MCF 10A (cell line): ENCODE results near the gene CFH. TPM values are rescaled to one million over a fixed set of nuclear protein-coding genes. Genes with fewer than 3 reads are reported as not detected.

Experiments used
- BruUV-seq: library from RNA; stranded (reverse); fragments of 400-500 nt; replicated peaks from 2 replicates; lab custom pipeline; 2021; lab: Mats Ljungman, UMichigan
- CTCF ChIA-PET: fragments of 300-600 bp; sonication (Branson Sonifier 250); formaldehyde crosslinking; extraction: SDS; loops from one replicate; lab custom pipeline; 2021; ENCODE audit warnings: antibody characterized with exemption, inconsistent platforms; lab: Yijun Ruan, JAX
- POLR2A ChIA-PET: fragments of 300-600, 350-650 bp; sonication (Branson Sonifier 250); formaldehyde crosslinking; extraction: SDS; loops from one replicate; lab custom pipeline; 2020; ENCODE audit warnings: antibody characterized with exemption, inconsistent platforms; lab: Yijun Ruan, JAX
- DNase-seq: peaks from one replicate; pipeline ENCODE4 v3.0.0-alpha.2; 2018; ENCODE audit not compliant: unreplicated experiment
- H3K27ac Mint-ChIP-seq: one replicate; pipeline ENCODE4 v1.8.0; 2022; ENCODE audit warnings: mild to moderate bottlenecking, low read depth, mixed read lengths; ENCODE audit not compliant: unreplicated experiment
- H3K27me3 Mint-ChIP-seq: one replicate; pipeline ENCODE4 v1.8.0; 2022; ENCODE audit warnings: mixed read lengths; ENCODE audit not compliant: insufficient read depth, unreplicated experiment
- H3K36me3 Mint-ChIP-seq: one replicate; pipeline ENCODE4 v1.8.0; 2022; ENCODE audit warnings: mild to moderate bottlenecking, moderate library complexity, mixed read lengths; ENCODE audit not compliant: insufficient read depth, unreplicated experiment
- H3K4me1 Mint-ChIP-seq: one replicate; pipeline ENCODE4 v1.8.0; 2022; ENCODE audit warnings: mixed read lengths; ENCODE audit not compliant: insufficient read depth, unreplicated experiment
- H3K4me3 Mint-ChIP-seq: one replicate; pipeline ENCODE4 v1.8.0; 2022; ENCODE audit warnings: mild to moderate bottlenecking, moderate library complexity, mixed read lengths; ENCODE audit not compliant: unreplicated experiment
- H3K9me3 Mint-ChIP-seq: one replicate; pipeline ENCODE4 v1.8.0; 2022; ENCODE audit warnings: mixed read lengths; ENCODE audit not compliant: unreplicated experiment
- intact Hi-C: fragments of 100-400 bp; cut with micrococcal nuclease; formaldehyde crosslinking; loops from 2 replicates; pipeline ENCODE4 v1.14.1; 2022
- total RNA-seq: library from RNA; stranded (reverse); gene quantifications from 2 replicates; pipeline ENCODE4 v1.2.3, GENCODE V29; 2022
- TF ChIP-seq, protein P1 (sequence below): fragments of 200-600 bp; IDR thresholded peaks from one replicate; pipeline ENCODE4 v1.8.0; 2022; ENCODE audit warnings: antibody characterized with exemption, mild to moderate bottlenecking; ENCODE audit not compliant: unreplicated experiment

Gene CFH
- total RNA-seq, 1 experiment from 2014 or later = 31.6 TPM

DNA sequence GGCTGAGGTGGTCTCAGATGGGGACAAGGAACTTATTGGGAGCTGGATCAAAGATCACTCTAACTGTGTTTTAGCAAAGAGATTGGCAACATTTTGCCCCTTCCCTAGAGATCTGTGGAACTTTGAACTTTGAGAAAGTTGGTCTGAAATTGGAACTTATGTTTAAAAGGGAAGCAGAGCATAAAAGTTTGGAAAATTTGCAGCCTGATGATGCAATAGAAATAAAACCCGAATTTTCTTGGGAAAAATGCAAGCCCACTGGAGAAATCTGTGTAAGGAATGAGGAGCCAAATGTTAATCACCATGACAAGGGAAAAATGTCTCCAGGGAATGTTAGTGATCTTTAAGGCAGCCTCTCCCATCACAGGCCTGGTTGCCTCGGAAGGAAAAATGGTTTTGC, 17.2 kb downstream of the CFH start:
- intact Hi-C loops = loop anchor here (10.0 kb wide), 1 partner anchor 724 kb away; no protein-coding TSS in a partner anchor
- Mint-ChIP-seq H3K36me3 (peaks cover 7% of the 10 kb centered on the region), H3K4me3 (no peak overlapping the region), H3K4me1 (no peaks in the 10 kb centered on the region), H3K27me3 (no peaks in the 10 kb centered on the region), H3K9me3 (peaks cover 32% of the 10 kb centered on the region), H3K27ac (no peak overlapping the region)
- no TSS peak for BruUV-seq
- CTCF ChIA-PET = no interaction called here
- POLR2A ChIA-PET = interaction anchor here (0.6 kb wide), 2 partner anchors 261 to 321 kb away, joined by 3 read pairs; no protein-coding TSS in a partner anchor
- no peak for DNase-seq
- TF ChIP-seq, protein P1, sequence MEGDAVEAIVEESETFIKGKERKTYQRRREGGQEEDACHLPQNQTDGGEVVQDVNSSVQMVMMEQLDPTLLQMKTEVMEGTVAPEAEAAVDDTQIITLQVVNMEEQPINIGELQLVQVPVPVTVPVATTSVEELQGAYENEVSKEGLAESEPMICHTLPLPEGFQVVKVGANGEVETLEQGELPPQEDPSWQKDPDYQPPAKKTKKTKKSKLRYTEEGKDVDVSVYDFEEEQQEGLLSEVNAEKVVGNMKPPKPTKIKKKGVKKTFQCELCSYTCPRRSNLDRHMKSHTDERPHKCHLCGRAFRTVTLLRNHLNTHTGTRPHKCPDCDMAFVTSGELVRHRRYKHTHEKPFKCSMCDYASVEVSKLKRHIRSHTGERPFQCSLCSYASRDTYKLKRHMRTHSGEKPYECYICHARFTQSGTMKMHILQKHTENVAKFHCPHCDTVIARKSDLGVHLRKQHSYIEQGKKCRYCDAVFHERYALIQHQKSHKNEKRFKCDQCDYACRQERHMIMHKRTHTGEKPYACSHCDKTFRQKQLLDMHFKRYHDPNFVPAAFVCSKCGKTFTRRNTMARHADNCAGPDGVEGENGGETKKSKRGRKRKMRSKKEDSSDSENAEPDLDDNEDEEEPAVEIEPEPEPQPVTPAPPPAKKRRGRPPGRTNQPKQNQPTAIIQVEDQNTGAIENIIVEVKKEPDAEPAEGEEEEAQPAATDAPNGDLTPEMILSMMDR = no peak

DNA sequence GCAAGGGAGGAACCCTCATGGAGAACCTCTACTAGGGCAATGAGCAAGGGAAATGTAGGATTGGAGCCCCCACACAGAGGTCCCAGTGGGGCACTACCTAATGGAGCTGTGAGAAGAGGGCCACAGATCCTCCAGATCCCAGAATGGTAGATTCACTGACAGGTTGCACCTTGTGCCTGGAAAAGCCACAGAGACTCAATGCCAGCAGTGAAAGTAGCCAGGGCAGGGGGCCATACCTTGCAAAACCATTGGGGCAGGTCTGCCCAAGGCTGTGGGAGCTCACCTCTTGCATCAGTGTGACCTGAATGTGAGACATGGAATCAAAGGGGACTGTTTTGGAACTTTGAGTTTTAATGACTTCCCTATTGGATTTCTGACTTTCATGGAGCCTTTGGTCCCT, 17.9 kb downstream of the CFH start:
- Mint-ChIP-seq H3K4me1 (no peaks in the 10 kb centered on the region), H3K27me3 (no peaks in the 10 kb centered on the region), H3K27ac (no peak overlapping the region), H3K4me3 (no peak overlapping the region), H3K36me3 (peaks cover 7% of the 10 kb centered on the region), H3K9me3 (peaks cover 32% of the 10 kb centered on the region)
- DNase-seq = no peak
- TF ChIP-seq, protein P1 = no peak
- intact Hi-C loops = loop anchor here (10.0 kb wide), 1 partner anchor 725 kb away; no protein-coding TSS in a partner anchor
- ChIA-PET POLR2A (interaction anchor here (0.6 kb wide), 1 partner anchor 262 kb away, joined by 3 read pairs; no protein-coding TSS in a partner anchor), CTCF (interaction anchor here (0.5 to 1.2 kb wide), 2 partner anchors 314 to 353 kb away, joined by 3 read pairs; no protein-coding TSS in a partner anchor)
- BruUV-seq = no TSS peak

- POLR2A ChIA-PET = no interaction called here
- intact Hi-C loops = no loop called here
- Mint-ChIP-seq H3K4me3 (no peak overlapping the region), H3K9me3 (peaks cover 20% of the 10 kb centered on the region), H3K27me3 (no peaks in the 10 kb centered on the region), H3K4me1 (peaks cover 8% of the 10 kb centered on the region), H3K27ac (no peak overlapping the region), H3K36me3 (peaks cover 7% of the 10 kb centered on the region)
- TF ChIP-seq, protein P1 = no peak
- BruUV-seq = no TSS peak
- CTCF ChIA-PET = no interaction called here
- no peak for DNase-seq
Measured at GRCh38 chr1:196674908-196675307, 23.1 kb downstream of the CFH start.

DNA sequence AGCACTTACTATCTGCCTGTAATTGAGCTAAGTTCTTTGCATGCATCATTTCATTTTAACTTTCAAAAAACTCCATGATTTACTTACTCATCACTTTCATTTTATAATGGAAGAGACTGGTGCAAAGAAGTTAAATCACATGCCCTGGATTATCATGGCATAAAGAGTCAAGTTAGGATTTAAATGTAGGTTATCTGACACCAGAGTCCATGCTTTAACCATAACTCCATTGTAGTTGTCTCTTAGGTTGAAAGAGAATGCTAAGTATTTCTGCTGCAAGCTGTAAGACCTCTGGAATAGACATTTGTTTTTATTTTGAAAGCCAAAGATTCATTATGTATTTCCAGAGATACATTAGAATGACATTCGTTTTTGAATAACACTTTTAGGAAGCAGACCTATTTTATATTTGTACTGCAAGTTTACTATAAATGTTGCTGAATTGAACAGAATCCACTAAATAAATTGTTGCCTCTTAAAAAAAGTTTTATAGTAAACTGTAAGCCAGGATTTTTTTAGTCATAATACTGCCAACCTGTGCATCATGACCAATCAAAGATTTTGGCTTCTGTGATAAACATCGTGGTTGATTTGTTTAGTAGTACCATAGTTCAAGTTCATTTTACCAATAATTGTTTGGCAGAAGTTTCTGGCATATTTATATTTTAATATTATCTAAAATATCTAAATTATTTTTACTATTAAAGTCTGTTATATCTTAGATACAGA, 26.1 kb downstream of the CFH start:
- Mint-ChIP-seq H3K27me3 (no peaks in the 10 kb centered on the region), H3K4me3 (no peak overlapping the region), H3K9me3 (peaks cover 7% of the 10 kb centered on the region), H3K27ac (peak overlapping the region; percentile 60), H3K4me1 (peaks cover 13% of the 10 kb centered on the region), H3K36me3 (peaks cover 7% of the 10 kb centered on the region)
- ChIA-PET POLR2A (no interaction called here), CTCF (interaction anchor here (0.6 to 1.1 kb wide), 3 partner anchors 10 to 670 kb away, joined by 3 to 4 read pairs (median 3); no protein-coding TSS in a partner anchor)
- DNase-seq = no peak
- TF ChIP-seq, protein P1 = no peak
- no TSS peak for BruUV-seq
- intact Hi-C loops = no loop called here
